GM18502 (cell line): ENCODE data around the gene AFF4.
"Not testable (repeated sequence)": the region's sequence is repeated elsewhere in the genome, so short reads cannot be mapped to it uniquely, and the experiment has no call there.

Source experiments
- ATAC-seq: cut with Tn5 transposase; IDR thresholded peaks from one replicate; pipeline ENCODE4 v1.9.1; 2021; ENCODE audit warnings: mild to moderate bottlenecking; ENCODE audit not compliant: unreplicated experiment, poor library complexity

AFF4 gene

GRCh38 chr5:132963171-132964104, at the start of gene AFF4:
TSS of gene AFF4 (minus strand) at chr5:132963634. CDS start at chr5:132937189, 26,445 bp downstream.
- peak; percentile 95 for ATAC-seq

GRCh38 chr5:133008455-133008854, 45.0 kb upstream of the AFF4 start:
- ATAC-seq, result not testable (repeated sequence)

- ATAC-seq, result no peak
Measured at GRCh38 chr5:133006653-133007052, 43.2 kb upstream of the AFF4 start.

GRCh38 chr5:132999246-132999645, 35.8 kb upstream of the AFF4 start:
- no peak for ATAC-seq

GRCh38 chr5:132998556-132998955, 35.1 kb upstream of the AFF4 start:
- ATAC-seq, result no peak

- ATAC-seq, result no peak
Measured at GRCh38 chr5:132996307-132996706, 32.9 kb upstream of the AFF4 start.

GRCh38 chr5:132987531-132988408, 24.3 kb upstream of the AFF4 start:
- ATAC-seq, result no peak

GRCh38 chr5:132982971-132983370, 19.5 kb upstream of the AFF4 start:
- ATAC-seq, result not testable (repeated sequence)

- ATAC-seq, result no peak
Measured at GRCh38 chr5:132981288-132981687, 17.9 kb upstream of the AFF4 start.

GRCh38 chr5:132979976-132980375, 16.5 kb upstream of the AFF4 start:
- no peak for ATAC-seq

- no peak for ATAC-seq
Measured at GRCh38 chr5:132979367-132979940, 16.0 kb upstream of the AFF4 start.

GRCh38 chr5:132976852-132977251, 13.4 kb upstream of the AFF4 start:
- ATAC-seq, result no peak

- ATAC-seq, result not testable (repeated sequence)
Measured at GRCh38 chr5:132972436-132972828, 9.0 kb upstream of the AFF4 start.

GRCh38 chr5:132971483-132972435, 8.3 kb upstream of the AFF4 start:
- ATAC-seq, result no peak

- no peak for ATAC-seq
Measured at GRCh38 chr5:132965120-132965519, 1.7 kb upstream of the AFF4 start.

GRCh38 chr5:132962429-132963021, 909 bp downstream of the AFF4 start:
- ATAC-seq, result no peak

- ATAC-seq, result no peak
Measured at GRCh38 chr5:132961887-132962286, 1.5 kb downstream of the AFF4 start.

- not testable (repeated sequence) for ATAC-seq
Measured at GRCh38 chr5:132961123-132961815, 2.2 kb downstream of the AFF4 start.
